Activated CD4-positive, alpha-beta T cell treated with anti-CD3 and anti-CD28 coated beads, Interleukin-10, Interleukin-2, amounts not matched to agents 100 ng/mL and 50 ng/mL, durations not matched to agents 16 hours and 8 hours (primary cell): ENCODE measurements around the gene FLACC1.
"Not testable (repeated sequence)": the region's sequence is repeated elsewhere in the genome, so short reads cannot be mapped to it uniquely, and the experiment has no call there.

ENCODE experiments used
- DNase-seq: peaks from one replicate; pipeline ENCODE4 v3.0.0-alpha.2; 2020

FLACC1 gene, protein sequence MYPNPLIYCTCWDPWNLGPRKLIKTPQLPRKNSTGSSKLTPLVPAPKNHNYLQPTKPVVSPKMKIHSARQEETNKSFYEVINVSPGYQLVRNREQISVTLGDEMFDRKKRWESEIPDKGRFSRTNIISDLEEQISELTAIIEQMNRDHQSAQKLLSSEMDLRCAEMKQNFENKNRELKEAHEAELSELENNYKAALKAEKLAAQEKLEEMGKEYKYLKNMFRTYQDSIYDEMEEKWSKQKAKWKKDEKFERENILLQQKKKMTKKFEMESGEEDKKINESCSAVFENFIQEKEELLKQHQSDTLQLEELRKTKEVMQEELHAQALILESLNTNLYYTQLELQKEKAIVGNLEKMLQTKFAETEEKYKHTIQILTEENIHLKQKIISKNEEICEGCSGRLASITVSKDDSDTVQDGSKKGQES

DNA sequence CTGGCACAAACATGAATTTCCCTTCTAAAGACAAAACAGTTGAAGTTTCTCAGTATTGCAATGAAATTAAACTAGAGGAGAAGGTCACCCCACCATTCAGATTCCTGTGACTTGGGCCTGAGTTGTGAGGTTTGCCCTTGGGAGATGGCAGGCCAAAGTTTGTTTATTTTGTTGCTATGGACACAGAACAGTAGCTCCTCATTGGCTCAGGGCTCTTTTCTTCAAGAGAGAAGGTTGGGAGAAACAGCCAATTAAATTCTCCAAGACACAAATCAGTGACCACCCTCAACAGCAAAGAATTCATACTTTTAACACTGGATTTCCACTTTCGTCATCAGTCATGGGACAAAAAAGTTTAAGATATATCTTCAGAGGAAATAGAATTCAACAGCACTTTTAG lies at the start of gene FLACC1:
Gene FLACC1 (minus strand): TSS at position 125 of the 400 bp plus-strand sequence. CDS start 5,941 bp downstream, outside the sequence.
- no peak for DNase-seq

DNA sequence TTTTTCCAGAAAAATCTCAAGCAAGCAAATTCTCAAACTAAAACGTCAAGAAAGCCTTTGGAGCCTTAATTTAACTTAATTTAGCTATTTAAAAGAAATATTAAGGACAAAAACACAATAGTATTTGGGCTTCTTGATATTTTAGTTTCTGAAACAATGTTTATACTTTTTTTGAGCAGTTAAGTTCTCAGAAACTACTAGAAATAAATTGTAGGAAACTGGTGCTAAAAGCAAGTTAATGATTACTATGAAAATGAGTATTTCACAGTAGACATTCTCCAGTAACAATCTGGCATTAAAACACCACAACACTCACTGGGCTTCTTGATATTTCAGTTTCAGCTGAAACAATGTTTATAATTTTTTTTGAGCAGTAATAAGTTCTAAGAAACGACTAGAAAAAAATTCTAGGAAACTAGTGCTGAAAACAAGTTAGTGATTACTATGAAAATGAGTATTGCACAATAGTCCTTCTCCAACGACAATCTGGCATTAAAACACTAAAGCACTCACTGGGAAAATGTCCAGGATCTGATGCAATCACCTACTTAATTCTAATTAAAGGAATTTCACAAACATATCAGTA lies 49.0 kb upstream of the FLACC1 start:
- DNase-seq: peak; percentile 52

DNA sequence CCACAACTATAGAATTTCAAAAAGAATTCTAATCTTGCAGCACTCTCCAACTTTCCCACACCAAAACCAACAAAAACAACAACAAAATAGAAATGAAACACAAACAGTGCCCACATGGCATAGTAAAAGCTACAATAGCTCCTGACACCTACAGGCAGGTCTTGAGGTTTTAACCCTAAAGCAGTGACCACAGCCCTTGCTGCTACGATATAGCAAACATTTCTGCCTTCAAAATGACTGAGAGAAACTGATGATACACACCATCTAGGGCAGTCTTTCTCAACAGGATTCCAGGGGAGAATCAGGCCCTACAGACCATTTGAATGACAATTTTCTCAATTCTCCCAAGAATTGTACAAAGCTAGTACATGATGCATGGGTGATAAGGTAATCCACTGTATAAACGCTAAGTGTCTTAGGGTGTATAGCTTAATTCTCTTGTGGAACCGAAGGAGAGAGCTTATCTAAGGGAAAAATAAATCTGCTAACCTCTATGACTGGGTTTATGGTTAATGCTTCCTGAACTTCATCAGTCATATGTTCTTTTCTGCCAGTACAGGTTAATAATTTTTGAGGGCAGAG lies 47.6 kb upstream of the FLACC1 start:
- DNase-seq: peak; percentile 39

GRCh38 chr2:201403880-201404279 lies 46.7 kb upstream of the FLACC1 start:
- DNase-seq: no peak

- no peak for DNase-seq
Measured at GRCh38 chr2:201402651-201403562, 45.8 kb upstream of the FLACC1 start.

DNA sequence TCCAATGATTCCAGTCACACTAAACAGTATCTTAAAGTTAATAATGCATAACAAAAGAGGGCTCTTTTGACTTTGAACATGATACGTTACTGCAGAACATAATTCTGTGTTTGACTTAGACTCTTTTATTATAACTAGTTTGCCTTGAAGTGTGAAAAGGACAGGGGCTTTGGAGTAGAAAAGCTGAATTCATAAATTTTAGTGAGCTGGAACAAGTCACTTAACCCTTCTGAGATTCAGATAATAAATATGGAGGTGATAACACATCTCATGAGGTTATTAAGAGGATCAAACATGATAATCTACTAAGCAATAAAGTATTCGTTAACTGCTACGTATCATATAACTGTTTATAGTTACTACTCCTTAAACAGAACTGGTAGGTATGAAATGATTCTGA lies 44.7 kb upstream of the FLACC1 start:
- DNase-seq: no peak

- DNase-seq: no peak
Measured at GRCh38 chr2:201396595-201396994, 39.5 kb upstream of the FLACC1 start.

- DNase-seq: no peak
Measured at GRCh38 chr2:201383136-201383535, 26.0 kb upstream of the FLACC1 start.

DNA sequence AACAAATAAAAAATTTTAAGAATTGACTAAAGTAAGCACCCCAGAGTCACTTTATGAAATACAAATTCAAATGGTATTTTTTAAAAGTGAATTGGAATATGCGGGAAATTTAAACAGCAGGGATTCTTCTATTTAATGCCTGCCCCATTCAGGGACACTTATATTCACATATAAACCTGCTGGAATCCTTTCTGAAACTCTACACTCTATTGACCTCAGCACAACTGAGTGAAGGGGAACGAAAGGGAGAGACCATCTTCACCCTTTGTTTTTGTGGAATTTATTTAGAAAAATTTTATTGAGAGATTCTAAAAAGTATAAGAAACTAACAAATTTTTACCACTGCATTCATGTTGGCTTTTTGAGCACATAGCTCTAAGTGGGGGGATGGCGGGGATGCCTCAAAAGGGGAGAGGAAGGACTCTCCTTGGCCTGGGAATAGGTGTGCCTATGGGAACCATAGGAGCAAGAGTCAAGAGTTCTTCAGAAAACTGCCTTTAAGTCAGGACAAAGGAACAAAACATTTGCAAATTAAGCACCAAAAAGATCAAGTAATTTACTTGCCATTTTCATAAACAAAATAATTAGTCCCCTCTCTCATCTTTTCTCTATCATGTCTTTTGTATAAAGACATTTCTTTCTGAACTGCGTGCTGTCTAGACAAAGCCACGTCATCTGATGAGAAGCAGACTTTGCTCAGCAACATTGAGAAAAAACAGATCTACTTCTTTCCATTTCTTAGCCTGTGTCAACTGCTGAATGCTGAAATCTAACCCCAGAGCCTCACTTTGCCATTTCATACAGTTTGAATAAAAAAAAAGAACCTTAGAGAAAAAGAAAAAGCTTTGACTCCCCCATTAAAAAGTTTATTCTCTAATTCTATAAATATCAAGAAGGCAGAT lies 21.6 kb upstream of the FLACC1 start:
- no peak for DNase-seq

- no peak for DNase-seq
Measured at GRCh38 chr2:201377218-201377617, 20.1 kb upstream of the FLACC1 start.

DNA sequence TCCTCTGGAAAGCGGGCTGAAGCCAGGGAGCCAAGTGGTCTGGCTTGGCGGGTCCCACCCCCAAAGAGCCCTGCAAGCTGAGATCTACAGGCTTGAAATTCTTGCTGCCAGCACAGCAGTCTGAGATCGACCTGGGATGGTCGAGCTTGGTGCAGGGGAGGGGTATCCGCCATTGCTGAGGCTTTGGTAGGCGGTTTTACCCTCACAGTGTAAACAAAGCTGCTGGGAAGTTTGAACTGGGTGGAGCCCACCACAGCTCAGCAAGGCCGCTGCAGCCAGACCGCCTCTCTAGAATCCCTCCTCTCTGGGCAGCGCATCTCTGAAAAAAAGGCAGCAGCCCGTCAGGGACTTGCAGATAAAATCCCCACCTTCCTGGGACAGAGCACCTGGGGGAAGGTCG lies 12.6 kb upstream of the FLACC1 start:
- DNase-seq: no peak

DNA sequence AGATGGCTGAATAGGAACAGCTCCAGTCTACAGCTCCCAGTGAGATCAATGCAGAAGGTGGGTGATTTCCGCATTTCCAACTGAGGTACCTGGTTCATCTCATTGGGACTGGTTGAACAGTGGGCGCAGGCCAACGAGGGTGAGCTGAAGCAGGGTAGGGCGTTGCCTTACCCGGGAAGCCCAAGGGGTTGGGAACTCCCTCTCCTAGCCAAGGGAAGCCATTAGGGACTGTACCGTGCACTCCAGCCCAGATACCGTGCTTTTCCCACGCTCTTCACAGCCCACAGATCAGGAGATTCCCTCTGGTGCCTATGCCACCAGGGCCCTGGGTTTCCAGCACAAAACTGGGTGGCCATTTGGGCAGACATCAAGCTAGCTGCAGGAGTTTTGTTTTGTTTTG lies 12.2 kb upstream of the FLACC1 start:
- DNase-seq: not testable (repeated sequence)

GRCh38 chr2:201366146-201366545 lies 9.0 kb upstream of the FLACC1 start:
- DNase-seq: no peak

DNA sequence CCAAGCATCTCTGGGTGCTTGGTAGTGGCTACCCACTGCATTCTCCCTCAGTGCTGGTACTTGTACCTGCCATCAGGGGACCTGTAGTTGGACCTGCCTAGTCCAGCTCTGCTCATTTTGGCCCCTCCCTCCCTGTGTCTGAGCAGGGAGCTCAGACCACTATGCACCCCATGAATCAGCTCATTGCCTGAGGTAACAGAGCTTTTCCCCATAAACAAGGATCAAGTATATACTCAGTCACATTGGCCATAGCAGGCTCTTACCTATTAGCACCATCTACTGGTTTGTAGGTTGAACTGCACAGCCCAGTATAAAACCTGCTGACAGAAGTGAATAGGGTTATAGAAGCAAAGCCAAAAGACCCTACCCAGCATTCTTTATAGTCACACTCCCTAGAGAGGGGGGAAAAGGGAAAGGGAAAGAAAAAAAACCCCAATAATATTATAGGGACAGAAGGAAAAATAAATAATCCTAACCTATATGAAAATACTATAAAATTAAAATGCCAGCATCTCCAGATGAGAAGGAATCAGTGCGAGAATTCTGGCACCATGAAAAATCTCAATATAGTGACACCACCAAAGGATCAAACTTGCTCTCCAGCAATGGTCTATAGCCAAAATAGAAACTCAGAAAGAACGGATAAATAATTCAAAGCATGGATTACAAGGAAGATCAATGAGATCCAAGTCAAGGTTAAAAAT lies 6.9 kb upstream of the FLACC1 start:
- DNase-seq: peak; percentile 71

GRCh38 chr2:201362396-201362795 lies 5.3 kb upstream of the FLACC1 start:
- no peak for DNase-seq

- no peak for DNase-seq
Measured at GRCh38 chr2:201361078-201361733, 4.1 kb upstream of the FLACC1 start.

DNA sequence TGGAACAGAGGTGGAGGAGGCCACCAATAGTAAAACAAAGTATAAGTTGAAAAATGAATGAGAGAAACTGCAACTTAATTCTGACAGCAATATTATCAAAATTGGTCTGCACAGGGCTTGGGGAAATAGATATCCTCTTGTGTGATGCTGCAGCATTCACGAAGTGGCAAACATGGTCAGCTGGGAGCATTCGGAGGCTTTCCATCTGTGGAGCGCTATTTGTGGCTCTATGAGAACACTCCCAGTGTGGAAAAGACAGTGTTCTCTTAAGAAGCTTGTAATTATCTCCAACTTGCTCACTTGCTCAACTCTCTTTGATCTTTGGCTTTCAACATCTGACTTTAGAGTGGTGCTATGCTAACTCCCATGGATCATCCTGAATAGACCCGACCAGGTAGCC lies 3.1 kb upstream of the FLACC1 start:
- DNase-seq: no peak

- peak; percentile 79 for DNase-seq
Measured at GRCh38 chr2:201358684-201359083, 1.5 kb upstream of the FLACC1 start.

- DNase-seq: no peak
Measured at GRCh38 chr2:201353116-201353515, 4.0 kb downstream of the FLACC1 start.

GRCh38 chr2:201350879-201351278 lies 6.3 kb downstream of the FLACC1 start:
- no peak for DNase-seq

DNA sequence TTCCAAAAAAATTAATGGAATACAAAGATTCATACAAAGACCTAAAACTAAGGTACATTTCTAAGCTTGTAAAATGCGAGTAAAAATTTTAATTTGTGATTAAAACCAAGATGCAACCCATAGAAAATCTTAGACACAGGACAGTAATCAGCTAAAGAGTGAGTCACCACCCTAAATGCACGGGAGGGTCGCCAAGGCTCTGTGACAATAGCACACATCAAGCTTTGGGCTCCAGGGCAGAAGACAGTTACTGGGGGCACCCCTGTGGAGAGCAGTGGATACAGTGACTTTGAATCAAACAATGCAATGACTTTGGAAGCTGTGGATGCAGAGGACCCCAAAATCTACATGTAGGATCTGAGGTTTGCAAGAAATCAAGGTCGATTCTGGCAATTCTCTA lies 7.5 kb downstream of the FLACC1 start:
- no peak for DNase-seq
